Endothelial cell of umbilical vein (primary cell): ENCODE results near the gene CCNL2. TPM values are rescaled to one million over a fixed set of nuclear protein-coding genes. Genes with fewer than 3 reads are reported as not detected.

Experiments
- BruUV-seq: library from RNA; stranded (reverse); fragments of 400-500 nt; replicated peaks from 2 replicates; lab custom pipeline; 2021; lab: Mats Ljungman, UMichigan
- CTCF ChIA-PET: fragments of 300-600, 350-600 bp; sonication (Branson Sonifier 250); formaldehyde crosslinking; loops from one replicate; lab custom pipeline; 2021; ENCODE audit warnings: antibody characterized with exemption, inconsistent platforms; lab: Charles Lee
- POLR2A ChIA-PET: fragments of 300-600, 350-600 bp; sonication (Branson Sonifier 250); formaldehyde crosslinking; loops from one replicate; lab custom pipeline; 2021; ENCODE audit warnings: antibody characterized with exemption, inconsistent platforms; lab: Charles Lee
- DNase-seq: peaks from one replicate; pipeline ENCODE4 v3.0.0-alpha.2; 2011; ENCODE audit warnings: low read depth, low spot score
- FAIRE-seq: peaks from 2 replicates; lab custom pipeline; 2011; peaks lifted over from hg19 to GRCh38; lab: Jason Lieb, UNC
- H2AFZ ChIP-seq: 2 replicates; pipeline ENCODE4 v1.6.0; 2012; ENCODE audit warnings: low read depth, low read length, control low read depth, inconsistent platforms
- H3K27ac ChIP-seq: 2 replicates; pipeline ENCODE4 v1.5.1; 2011; ENCODE audit warnings: low read depth, mild to moderate bottlenecking, control low read depth, low read length, moderate library complexity; ENCODE audit not compliant: insufficient read depth
- H3K27me3 ChIP-seq, 2 experiments: 2 replicates each; pipeline versions ENCODE4 v1.6.0 to v1.6.1; 2011; ENCODE audit warnings: low read length in 2 of 2, mixed read lengths in 1 of 2; ENCODE audit not compliant: control insufficient read depth in 2 of 2, insufficient read depth in 2 of 2
- H3K36me3 ChIP-seq, 2 experiments: 2 replicates in 1 of 2; 3 replicates in 1 of 2; pipeline ENCODE4 v1.5.1; 2011; ENCODE audit warnings: low read length in 2 of 2, mild to moderate bottlenecking in 1 of 2, moderate library complexity in 1 of 2; ENCODE audit not compliant: control insufficient read depth in 2 of 2, insufficient read depth in 2 of 2; ENCODE audit errors: extremely low read depth in 1 of 2
- H3K4me1 ChIP-seq: 3 replicates; pipeline ENCODE4 v1.5.1; 2011; ENCODE audit warnings: mild to moderate bottlenecking, low read length; ENCODE audit not compliant: control insufficient read depth, insufficient read depth; ENCODE audit errors: extremely low read depth
- H3K4me2 ChIP-seq: 2 replicates; pipeline ENCODE4 v1.6.1; 2011; ENCODE audit warnings: low read length, control low read depth, mixed read lengths; ENCODE audit not compliant: insufficient read depth
- H3K4me3 ChIP-seq, 3 experiments: fragments of 200-600 bp in 1 of 3; sonication (generic), shearing (Covaris generic) in 1 of 3; replicated peaks in 1 of 3; 2 replicates each; pipeline ENCODE4 v1.5.1; 2011 to 2016; ENCODE audit warnings: control low read depth in 3 of 3, low read length in 3 of 3, mild to moderate bottlenecking in 2 of 3, inconsistent platforms in 1 of 3, low read depth in 1 of 3, moderate library complexity in 1 of 3; ENCODE audit not compliant: insufficient read depth in 1 of 3
- H3K79me2 ChIP-seq: 2 replicates; pipeline ENCODE4 v1.6.0; 2012; ENCODE audit warnings: low read length, inconsistent platforms; ENCODE audit not compliant: control insufficient read depth, insufficient read depth
- H3K9ac ChIP-seq: replicated peaks from 2 replicates; pipeline ENCODE3; 2011; ENCODE audit warnings: low read length, control low read depth; ENCODE audit not compliant: insufficient read depth; ENCODE audit errors: extremely low read depth
- H3K9me1 ChIP-seq: replicated peaks from 3 replicates; pipeline ENCODE4 v1.6.0; 2011; ENCODE audit warnings: mild to moderate bottlenecking, low read length; ENCODE audit not compliant: control insufficient read depth, insufficient read depth; ENCODE audit errors: extremely low read depth
- H3K9me3 ChIP-seq: replicated peaks from 2 replicates; pipeline ENCODE4 v1.5.1; 2012; ENCODE audit warnings: low read length, inconsistent platforms; ENCODE audit not compliant: control insufficient read depth, insufficient read depth
- H4K20me1 ChIP-seq: replicated peaks from 2 replicates; pipeline ENCODE3; 2011; ENCODE audit warnings: mild to moderate bottlenecking, low read length; ENCODE audit not compliant: control insufficient read depth, insufficient read depth; ENCODE audit errors: extremely low read depth
- EZH2 ChIP-seq: IDR thresholded peaks from 2 replicates; pipeline ENCODE4 v1.6.1; 2012; ENCODE audit warnings: borderline replicate concordance, low read depth, mild to moderate bottlenecking, moderate library complexity, low read length, inconsistent platforms; ENCODE audit not compliant: severe bottlenecking
- FOS ChIP-seq: IDR thresholded peaks from 2 replicates; pipeline ENCODE4 v1.6.1; 2011; ENCODE audit warnings: mild to moderate bottlenecking, low read length, moderate library complexity, borderline replicate concordance; ENCODE audit not compliant: insufficient read depth
- GATA2 ChIP-seq: IDR thresholded peaks from 2 replicates; pipeline ENCODE4 v1.7.0; 2011; ENCODE audit warnings: low read depth, mild to moderate bottlenecking, moderate library complexity, mixed read lengths, low read length; ENCODE audit not compliant: insufficient read length, insufficient read depth
- JUN ChIP-seq: IDR thresholded peaks from 2 replicates; pipeline ENCODE4 v1.6.1; 2011; ENCODE audit warnings: borderline replicate concordance, low read depth; ENCODE audit not compliant: insufficient read length, insufficient read depth
- MYC ChIP-seq: IDR thresholded peaks from one replicate; pipeline ENCODE4 v1.6.1; 2011; ENCODE audit warnings: mild to moderate bottlenecking, low read depth, low read length
- POLR2A ChIP-seq: IDR thresholded peaks from 2 replicates; pipeline ENCODE4 v1.6.1; 2012; ENCODE audit warnings: low read depth, mild to moderate bottlenecking, control low read depth, low read length
- POLR2AphosphoS5 ChIP-seq: IDR thresholded peaks from 2 replicates; pipeline ENCODE4 v1.6.1; 2012; ENCODE audit warnings: low read depth, mild to moderate bottlenecking, control low read depth, low read length, moderate library complexity; ENCODE audit not compliant: insufficient read depth
- dilution Hi-C: fragments of 300-500 bp; cut with MboI; formaldehyde crosslinking; loops from one replicate; pipeline ENCODE4 v1.15.0; 2019; ENCODE audit warnings: low sequenced_read_pairs; ENCODE audit not compliant: extremely low pct_ligation_motif_present
- intact Hi-C: fragments of 100-400 bp; cut with micrococcal nuclease; formaldehyde crosslinking; loops from one replicate; pipeline ENCODE4 v1.10.0; 2022
- polyA plus RNA-seq, 4 experiments: library from polyadenylated mRNA; depleted of rRNA in 3 of 4; stranded (reverse) in 3 of 4; unstranded in 1 of 4; fragments of >200 nt; gene quantifications; 2 replicates each; pipeline versions ENCODE4 v1.2.1 to v1.2.3, GENCODE V29; 2011 to 2012; ENCODE audit warnings: missing spikeins in 1 of 4
- total RNA-seq: library from RNA; stranded (reverse); gene quantifications from 2 replicates; pipeline ENCODE4 v1.2.3, GENCODE V29; 2021
- TF ChIP-seq, protein P1 (sequence below), 2 donors: IDR thresholded peaks; 1 replicate in 1 of 2; 2 replicates in 1 of 2; pipeline ENCODE4 v1.5.1; 2011; ENCODE audit warnings: low read length in 2 of 2, mild to moderate bottlenecking in 2 of 2, moderate library complexity in 2 of 2, control low read depth in 1 of 2, inconsistent platforms in 1 of 2, low read depth in 1 of 2; ENCODE audit not compliant: insufficient read depth in 1 of 2; ENCODE audit errors: extremely low read depth in 1 of 2
- TF ChIP-seq, protein P2 (sequence below): IDR thresholded peaks from 2 replicates; pipeline ENCODE4 v1.6.1; 2011; ENCODE audit not compliant: insufficient read depth, insufficient read length

Gene CCNL2
- total and polyA plus RNA-seq, 2 donors (not counting 3 experiments of a cell fraction or from before 2014, with no cell fraction given) = 188 to 209 TPM

DNA sequence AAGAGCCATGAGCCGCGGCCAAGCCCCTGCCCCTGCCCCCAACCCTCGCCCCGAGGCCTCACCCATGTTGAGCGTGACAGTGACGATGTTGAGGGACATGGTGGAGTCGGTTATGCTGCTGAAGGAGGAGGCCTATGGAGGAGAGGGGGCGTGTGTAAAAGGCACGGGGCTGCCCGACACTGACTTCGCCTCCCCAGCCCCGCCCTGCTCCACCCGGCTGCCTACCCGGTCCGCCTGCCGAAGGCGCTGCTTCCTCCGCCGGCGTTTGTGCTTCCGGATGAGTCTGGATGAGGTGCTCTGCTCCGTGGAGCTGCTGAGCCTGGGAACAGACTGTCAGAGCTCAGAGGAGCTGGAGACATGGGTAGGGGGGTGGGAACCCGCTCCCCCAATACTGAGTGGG lies 59.0 kb downstream of the CCNL2 start:
- ChIA-PET CTCF (no interaction called here), POLR2A (no interaction called here)
- Histone ChIP-seq H3K4me2 (no peak overlapping the region), H3K27ac (no peak overlapping the region), H3K4me1 (no peaks in the 10 kb centered on the region), H3K36me3 (peaks cover 0 to 17% of the 10 kb centered on the region in 2 experiments), H3K79me2 (peaks cover 2% of the 10 kb centered on the region), H3K27me3 (no peaks in the 10 kb centered on the region), H2AFZ (no peak overlapping the region), H3K4me3 (no peak overlapping the region), H3K9ac (no peak overlapping the region), H3K9me1 (no peaks in the 10 kb centered on the region), H4K20me1 (no peaks in the 10 kb centered on the region), H3K9me3 (no peaks in the 10 kb centered on the region)
- FAIRE-seq = no peak
- dilution Hi-C loops (no loop called here), intact Hi-C loops (no loop called here)
- TF ChIP-seq, protein P1, sequence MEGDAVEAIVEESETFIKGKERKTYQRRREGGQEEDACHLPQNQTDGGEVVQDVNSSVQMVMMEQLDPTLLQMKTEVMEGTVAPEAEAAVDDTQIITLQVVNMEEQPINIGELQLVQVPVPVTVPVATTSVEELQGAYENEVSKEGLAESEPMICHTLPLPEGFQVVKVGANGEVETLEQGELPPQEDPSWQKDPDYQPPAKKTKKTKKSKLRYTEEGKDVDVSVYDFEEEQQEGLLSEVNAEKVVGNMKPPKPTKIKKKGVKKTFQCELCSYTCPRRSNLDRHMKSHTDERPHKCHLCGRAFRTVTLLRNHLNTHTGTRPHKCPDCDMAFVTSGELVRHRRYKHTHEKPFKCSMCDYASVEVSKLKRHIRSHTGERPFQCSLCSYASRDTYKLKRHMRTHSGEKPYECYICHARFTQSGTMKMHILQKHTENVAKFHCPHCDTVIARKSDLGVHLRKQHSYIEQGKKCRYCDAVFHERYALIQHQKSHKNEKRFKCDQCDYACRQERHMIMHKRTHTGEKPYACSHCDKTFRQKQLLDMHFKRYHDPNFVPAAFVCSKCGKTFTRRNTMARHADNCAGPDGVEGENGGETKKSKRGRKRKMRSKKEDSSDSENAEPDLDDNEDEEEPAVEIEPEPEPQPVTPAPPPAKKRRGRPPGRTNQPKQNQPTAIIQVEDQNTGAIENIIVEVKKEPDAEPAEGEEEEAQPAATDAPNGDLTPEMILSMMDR (IDR thresholded peaks at IDR 0.05; ENCODE audit: extremely low read depth in 1 of 2, insufficient read depth in 1 of 2, low read depth in 1 of 2, low read length in 2 of 2) = no peak
- TF ChIP-seq GATA2 (no peak), MYC (no peak), POLR2A (no peak), FOS (no peak), POLR2AphosphoS5 (no peak), EZH2 (no peak), JUN (no peak)
- TF ChIP-seq, protein P2, sequence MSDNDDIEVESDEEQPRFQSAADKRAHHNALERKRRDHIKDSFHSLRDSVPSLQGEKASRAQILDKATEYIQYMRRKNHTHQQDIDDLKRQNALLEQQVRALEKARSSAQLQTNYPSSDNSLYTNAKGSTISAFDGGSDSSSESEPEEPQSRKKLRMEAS = no peak
- no TSS peak for BruUV-seq
- DNase-seq = no peak
